Fibroblast of lung (primary cell): Measurements from ENCODE around the gene LINC00237.

Source experiments
- CTCF ChIP-seq, 2 donors: IDR thresholded peaks in 1 of 2; conservative IDR thresholded peaks in 1 of 2; 1 replicate in 1 of 2; 2 replicates in 1 of 2; pipeline ENCODE4 v1.5.1; 2011 to 2012; ENCODE audit warnings: low read length in 2 of 2, control low read depth in 1 of 2, inconsistent platforms in 1 of 2, low read depth in 1 of 2, mild to moderate bottlenecking in 1 of 2
- EZH2 ChIP-seq: IDR thresholded peaks from 2 replicates; pipeline ENCODE4 v1.5.1; 2012; ENCODE audit warnings: low read length, control low read depth, mild to moderate bottlenecking; ENCODE audit errors: missing control alignments

- TF ChIP-seq CTCF (conservative IDR thresholded peaks at IDR 0.05 in 1 of 2, IDR thresholded peaks at IDR 0.05 in 1 of 2; ENCODE audit: low read depth in 1 of 2, low read length in 2 of 2) (no peak), EZH2 (no peak)
Observed at GRCh38 chr20:21118138-21118537, 12.0 kb upstream of the LINC00237 start.
